Liver (tissue), 9 donors: ENCODE measurements around the gene CDKL5. TPM values are rescaled to one million over a fixed set of nuclear protein-coding genes. Genes with fewer than 3 reads are reported as not detected.
A peak's percentile ranks its signal among the peaks of the same experiment; 100 is the strongest.

ENCODE experiments used
- DNase-seq: peaks from one replicate; pipeline ENCODE4 v3.0.0-alpha.2; 2017; ENCODE audit warnings: low spot score
- H3K27ac ChIP-seq, 2 donors: one replicate each; pipeline ENCODE4 v1.7.0; 2013; ENCODE audit warnings: inconsistent platforms in 2 of 2, low read length in 2 of 2, control low read depth in 1 of 2, low read depth in 1 of 2, mild to moderate bottlenecking in 1 of 2
- H3K27me3 ChIP-seq, 4 donors: one replicate each; pipeline versions ENCODE4 v1.6.1 to v1.7.0; 2013; ENCODE audit warnings: low read length in 3 of 4, inconsistent platforms in 1 of 4, mild to moderate bottlenecking in 1 of 4, moderate library complexity in 1 of 4; ENCODE audit not compliant: control insufficient read depth in 4 of 4, insufficient read depth in 4 of 4
- H3K36me3 ChIP-seq, 4 donors: one replicate each; pipeline versions ENCODE4 v1.6.1 to v1.7.0; 2013; ENCODE audit warnings: low read length in 3 of 4, mild to moderate bottlenecking in 3 of 4, low read depth in 1 of 4, moderate library complexity in 1 of 4; ENCODE audit not compliant: control insufficient read depth in 4 of 4, insufficient read depth in 3 of 4
- H3K4me1 ChIP-seq, 4 donors: one replicate each; pipeline versions ENCODE4 v1.6.1 to v1.7.0; 2013; ENCODE audit warnings: low read length in 3 of 4, mild to moderate bottlenecking in 3 of 4, moderate library complexity in 1 of 4; ENCODE audit not compliant: control insufficient read depth in 4 of 4, insufficient read depth in 4 of 4
- H3K4me3 ChIP-seq, 3 donors: one replicate each; pipeline versions ENCODE4 v1.6.1 to v1.7.0; 2013; ENCODE audit warnings: low read length in 3 of 3, control low read depth in 1 of 3, low read depth in 1 of 3, mild to moderate bottlenecking in 1 of 3
- H3K9ac ChIP-seq, 2 donors: one replicate each; pipeline ENCODE4 v1.7.0; 2013; ENCODE audit warnings: low read length in 2 of 2, mild to moderate bottlenecking in 2 of 2, moderate library complexity in 2 of 2, control low read depth in 1 of 2, low read depth in 1 of 2
- H3K9me3 ChIP-seq, 4 donors: one replicate each; pipeline versions ENCODE4 v1.6.1 to v1.7.0; 2013; ENCODE audit warnings: low read length in 3 of 4; ENCODE audit not compliant: control insufficient read depth in 4 of 4
- CTCF ChIP-seq: fragments of 150-350 bp; IDR thresholded peaks from 2 replicates; pipeline ENCODE4 v1.5.1; 2017; ENCODE audit warnings: improper control_type of control experiment, low read depth, low read length; ENCODE audit not compliant: missing input control
- EGR1 ChIP-seq, 2 donors: IDR thresholded peaks; 2 replicates each; pipeline ENCODE4 v1.6.1; 2016 to 2018; ENCODE audit warnings: antibody characterized with exemption in 2 of 2, low read depth in 2 of 2
- FOXA1 ChIP-seq: IDR thresholded peaks from 2 replicates; pipeline ENCODE4 v1.6.1; 2016; ENCODE audit warnings: antibody characterized with exemption
- FOXA2 ChIP-seq: IDR thresholded peaks from 2 replicates; pipeline ENCODE4 v1.6.1; 2016; ENCODE audit warnings: antibody characterized with exemption
- GABPA ChIP-seq, 2 donors: IDR thresholded peaks in 1 of 2; conservative IDR thresholded peaks in 1 of 2; 2 replicates each; pipeline ENCODE4 v1.6.1; 2016; ENCODE audit warnings: antibody characterized with exemption in 2 of 2, mild to moderate bottlenecking in 1 of 2, moderate library complexity in 1 of 2
- HNF4A ChIP-seq, 2 donors: conservative IDR thresholded peaks; 2 replicates each; pipeline ENCODE4 v1.6.1; 2016; ENCODE audit warnings: antibody characterized with exemption in 2 of 2, mild to moderate bottlenecking in 2 of 2
- HNF4G ChIP-seq: IDR thresholded peaks from 2 replicates; pipeline ENCODE4 v1.6.1; 2016; ENCODE audit warnings: antibody characterized with exemption
- JUND ChIP-seq, 2 donors: IDR thresholded peaks; 2 replicates each; pipeline ENCODE4 v1.6.1; 2016; ENCODE audit warnings: antibody characterized with exemption in 2 of 2
- NR2F2 ChIP-seq: IDR thresholded peaks from 2 replicates; pipeline ENCODE4 v1.6.1; 2016; ENCODE audit warnings: antibody characterized with exemption
- RAD21 ChIP-seq, 2 donors: IDR thresholded peaks; 2 replicates each; pipeline ENCODE4 v1.6.1; 2016; ENCODE audit warnings: antibody characterized with exemption in 2 of 2, mild to moderate bottlenecking in 2 of 2
- RXRA ChIP-seq, 2 donors: IDR thresholded peaks; 2 replicates each; pipeline ENCODE4 v1.6.1; 2017 to 2018; ENCODE audit warnings: antibody characterized with exemption in 2 of 2, mild to moderate bottlenecking in 1 of 2
- SP1 ChIP-seq: IDR thresholded peaks from 2 replicates; pipeline ENCODE4 v1.6.1; 2018; ENCODE audit warnings: antibody characterized with exemption, mild to moderate bottlenecking
- TAF1 ChIP-seq: conservative IDR thresholded peaks from 2 replicates; pipeline ENCODE4 v1.6.1; 2016; ENCODE audit warnings: antibody characterized with exemption, mild to moderate bottlenecking
- WGBS: extraction: QIAGEN DNeasy Blood & Tissue Kit; methylation state at CpG from one replicate; pipeline ENCODE4 v1.1.7; 2013; 5-methylcytosine and 5-hydroxymethylcytosine counted together
- polyA plus RNA-seq, 2 donors: library from polyadenylated mRNA; stranded (reverse) in 1 of 2; unstranded in 1 of 2; fragments of 200-250 nt in 1 of 2; fragments of >200 nt in 1 of 2; fragmentation: Nextera tagmentation in 1 of 2; extraction: Ambion mirVana in 1 of 2; gene quantifications; one replicate each; pipeline versions ENCODE4 v1.2.1 to v1.2.3, GENCODE V29; 2013 to 2015
- total RNA-seq, 2 donors: library from RNA; depleted of rRNA; stranded (reverse); fragments of >200 nt; gene quantifications; one replicate each; pipeline ENCODE4 v1.2.3, GENCODE V29; 2014
- TF ChIP-seq, protein P1 (sequence below): IDR thresholded peaks from 2 replicates; pipeline ENCODE4 v1.6.1; 2016; ENCODE audit warnings: antibody characterized with exemption
- TF ChIP-seq, protein P2 (sequence below): IDR thresholded peaks from 2 replicates; pipeline ENCODE4 v1.6.1; 2016; ENCODE audit warnings: antibody characterized with exemption
- TF ChIP-seq, protein P3 (sequence below): IDR thresholded peaks from 2 replicates; pipeline ENCODE4 v1.6.1; 2016; ENCODE audit warnings: antibody characterized with exemption
- donor health status: healthy.
- donor health status: healthy.
- donor health status: healthy.
- donor health status: healthy.
- donor health status: healthy.

Gene CDKL5
- total and polyA plus RNA-seq, 4 donors = 0.59 to 3.3 (median 2.0) TPM

DNA sequence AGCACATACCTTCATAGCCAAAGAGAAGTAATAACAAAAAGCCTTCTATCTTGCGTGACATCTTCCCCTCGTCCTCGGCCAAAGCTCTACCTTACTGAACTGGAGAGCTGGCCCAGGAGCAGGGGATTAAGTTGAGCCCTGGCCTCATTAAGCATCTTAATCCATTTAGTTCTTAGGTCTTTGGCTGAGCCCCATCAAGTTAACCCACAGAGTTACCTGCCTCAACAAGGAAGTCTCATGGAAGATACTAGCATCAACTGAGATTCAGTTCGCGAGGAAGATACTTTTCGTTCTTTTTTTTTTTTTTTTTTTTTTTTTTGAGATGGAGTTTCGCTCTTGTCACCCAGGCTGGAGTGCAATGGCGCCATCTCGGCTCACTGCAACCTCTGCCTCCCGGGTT lies 246.6 kb downstream of the CDKL5 start, which contains the start of gene RS1:
Gene RS1, minus strand, starts transcription at position 101 of the 400 bp plus-strand sequence. Its CDS starts 40 bp downstream, at position 61.
- Histone ChIP-seq H3K36me3 (no peaks in the 10 kb centered on the region), H3K27ac (no peak within 1 kb of the TSS), H3K9ac (no peak within 1 kb of the TSS), H3K4me3 (no peak within 1 kb of the TSS), H3K27me3 (no peaks in the 10 kb centered on the region), H3K9me3 (no peaks in the 10 kb centered on the region), H3K4me1 (no peaks in the 10 kb centered on the region)
- 85% methylated on average over 10 of the region's 10 CpGs for WGBS
- TF ChIP-seq TAF1 (no peak), NR2F2 (no peak), GABPA (IDR thresholded peaks at IDR 0.05 in 1 of 2, conservative IDR thresholded peaks at IDR 0.05 in 1 of 2) (no peak), CTCF (no peak), HNF4A (conservative IDR thresholded peaks at IDR 0.05) (no peak), RXRA (IDR thresholded peaks at IDR 0.05) (no peak)
- TF ChIP-seq, protein P1, sequence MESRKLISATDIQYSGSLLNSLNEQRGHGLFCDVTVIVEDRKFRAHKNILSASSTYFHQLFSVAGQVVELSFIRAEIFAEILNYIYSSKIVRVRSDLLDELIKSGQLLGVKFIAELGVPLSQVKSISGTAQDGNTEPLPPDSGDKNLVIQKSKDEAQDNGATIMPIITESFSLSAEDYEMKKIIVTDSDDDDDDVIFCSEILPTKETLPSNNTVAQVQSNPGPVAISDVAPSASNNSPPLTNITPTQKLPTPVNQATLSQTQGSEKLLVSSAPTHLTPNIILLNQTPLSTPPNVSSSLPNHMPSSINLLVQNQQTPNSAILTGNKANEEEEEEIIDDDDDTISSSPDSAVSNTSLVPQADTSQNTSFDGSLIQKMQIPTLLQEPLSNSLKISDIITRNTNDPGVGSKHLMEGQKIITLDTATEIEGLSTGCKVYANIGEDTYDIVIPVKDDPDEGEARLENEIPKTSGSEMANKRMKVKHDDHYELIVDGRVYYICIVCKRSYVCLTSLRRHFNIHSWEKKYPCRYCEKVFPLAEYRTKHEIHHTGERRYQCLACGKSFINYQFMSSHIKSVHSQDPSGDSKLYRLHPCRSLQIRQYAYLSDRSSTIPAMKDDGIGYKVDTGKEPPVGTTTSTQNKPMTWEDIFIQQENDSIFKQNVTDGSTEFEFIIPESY = no peak
- no peak for DNase-seq

DNA sequence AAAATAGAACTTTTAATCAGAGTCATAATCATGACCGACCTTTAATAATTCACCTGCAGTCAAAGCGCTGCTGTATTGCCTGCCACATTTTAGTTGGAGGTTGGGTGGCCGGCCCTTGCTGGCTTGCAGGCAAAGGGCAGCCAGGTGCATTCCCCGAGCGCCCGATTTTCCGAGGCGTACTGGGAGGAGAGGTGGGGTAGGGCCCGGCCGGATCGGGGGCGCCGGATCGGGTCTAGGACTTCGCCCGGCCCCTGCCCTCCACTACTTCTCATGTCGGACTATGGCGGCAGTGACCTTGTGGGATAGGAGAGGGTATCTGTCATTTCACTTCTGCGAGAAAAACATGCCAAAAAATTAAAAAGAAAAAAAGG lies 249.0 kb downstream of the CDKL5 start:
- peak; percentile 36 for DNase-seq
- H3K27ac ChIP-seq = peak overlapping the region in 1 of 2 donors; percentile 35

DNA sequence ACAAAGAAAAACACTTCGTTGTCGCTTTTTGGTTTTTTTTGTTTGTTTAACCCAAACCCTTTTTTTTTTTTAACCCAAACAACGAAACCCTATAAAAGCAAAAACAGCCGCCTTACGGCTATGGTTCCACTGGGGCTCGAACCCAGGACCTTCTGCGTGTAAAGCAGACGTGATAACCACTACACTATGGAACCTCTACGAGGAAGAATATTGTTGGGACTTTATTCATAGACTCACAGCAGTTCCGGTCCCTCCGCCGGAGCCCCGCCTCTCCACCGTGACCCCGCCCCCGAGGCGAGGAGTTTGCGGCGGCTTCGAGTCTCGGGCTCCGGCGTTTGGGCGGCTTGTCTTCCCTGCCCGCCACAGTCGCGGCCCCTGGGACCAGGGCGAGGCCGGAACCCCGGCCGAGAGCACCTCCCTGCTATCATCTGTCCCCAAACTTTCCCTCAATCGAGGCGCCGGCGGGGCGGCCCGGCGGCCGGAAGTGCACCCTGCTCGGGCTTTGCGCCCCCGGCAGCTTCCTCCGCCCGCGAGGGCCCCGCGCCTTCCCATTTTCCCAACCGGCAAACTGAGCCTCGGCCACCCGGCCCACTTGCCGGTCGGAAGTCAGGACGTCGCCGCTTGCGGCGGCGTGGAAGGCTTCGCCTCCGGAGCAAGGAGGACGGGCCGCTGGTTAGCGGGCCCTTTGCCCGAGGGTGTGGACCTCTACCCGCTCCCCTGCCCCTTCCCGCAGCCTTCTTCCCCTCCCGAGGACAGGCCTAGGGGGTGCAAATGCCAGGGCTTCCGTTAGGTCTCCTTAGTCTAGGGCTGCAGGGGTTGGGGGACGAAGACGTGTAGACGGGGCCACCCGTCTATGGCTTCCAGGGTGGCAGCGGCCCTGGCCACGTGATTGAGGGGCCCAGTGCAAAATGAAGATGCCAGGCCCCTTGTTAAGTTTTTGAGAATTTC lies 249.7 kb downstream of the CDKL5 start:
- H3K27ac ChIP-seq = peak overlapping the region; percentile 57 to 63
- H3K4me3 ChIP-seq = peak overlapping the region; percentile 57 to 86 (median 78)
- peak overlapping the region; percentile 59 to 71 for H3K9ac ChIP-seq
- H3K27me3 ChIP-seq = no peaks in the 10 kb centered on the region
- H3K9me3 ChIP-seq = no peaks in the 10 kb centered on the region
- DNase-seq = peak; percentile 79
- 2% methylated on average over 74 of the region's 74 CpGs for WGBS
- H3K36me3 ChIP-seq = no peaks in the 10 kb centered on the region
- no peaks in the 10 kb centered on the region for H3K4me1 ChIP-seq
- TF ChIP-seq GABPA (IDR thresholded peaks at IDR 0.05 in 1 of 2, conservative IDR thresholded peaks at IDR 0.05 in 1 of 2) (peak; percentile 29 to 37), JUND (IDR thresholded peaks at IDR 0.05) (no peak), CTCF (no peak), FOXA2 (no peak), HNF4A (conservative IDR thresholded peaks at IDR 0.05) (peak in 1 of 2 donors; percentile 6), TAF1 (no peak), HNF4G (no peak), RXRA (IDR thresholded peaks at IDR 0.05) (no peak), EGR1 (IDR thresholded peaks at IDR 0.05; ENCODE audit: low read depth in 2 of 2) (no peak), SP1 (no peak), NR2F2 (peak; percentile 25), FOXA1 (no peak)
- TF ChIP-seq, protein P2, sequence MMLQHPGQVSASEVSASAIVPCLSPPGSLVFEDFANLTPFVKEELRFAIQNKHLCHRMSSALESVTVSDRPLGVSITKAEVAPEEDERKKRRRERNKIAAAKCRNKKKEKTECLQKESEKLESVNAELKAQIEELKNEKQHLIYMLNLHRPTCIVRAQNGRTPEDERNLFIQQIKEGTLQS = peak; percentile 100
- TF ChIP-seq, protein P1 = no peak
- TF ChIP-seq, protein P3, sequence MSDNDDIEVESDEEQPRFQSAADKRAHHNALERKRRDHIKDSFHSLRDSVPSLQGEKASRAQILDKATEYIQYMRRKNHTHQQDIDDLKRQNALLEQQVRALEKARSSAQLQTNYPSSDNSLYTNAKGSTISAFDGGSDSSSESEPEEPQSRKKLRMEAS = peak; percentile 66

More for the DNA sequence above, 249.0 kb downstream of the CDKL5 start:
- Histone ChIP-seq H3K9ac (no peak overlapping the region), H3K27me3 (no peaks in the 10 kb centered on the region), H3K4me1 (no peaks in the 10 kb centered on the region), H3K9me3 (no peaks in the 10 kb centered on the region), H3K36me3 (no peaks in the 10 kb centered on the region), H3K4me3 (peak overlapping the region; percentile 31 to 86 (median 41))
- TF ChIP-seq HNF4A (conservative IDR thresholded peaks at IDR 0.05) (peak in 1 of 2 donors; percentile 15), RAD21 (IDR thresholded peaks at IDR 0.05) (peak in 1 of 2 donors; percentile 18), NR2F2 (no peak)
- WGBS = 1% methylated on average over 19 of the region's 19 CpGs
